Endothelial cell (in vitro differentiated cells): ENCODE measurements around the gene C6orf132. TPM values are rescaled to one million over a fixed set of nuclear protein-coding genes. Genes with fewer than 3 reads are reported as not detected.

Experiments used
- DNase-seq: peaks from one replicate; pipeline ENCODE4 v3.0.0; 2021; ENCODE audit warnings: low spot score
- H3K27ac Mint-ChIP-seq: one replicate; pipeline ENCODE4 v1.8.0; 2021; ENCODE audit warnings: mixed read lengths, inconsistent platforms; ENCODE audit not compliant: unreplicated experiment
- H3K27me3 Mint-ChIP-seq: one replicate; pipeline ENCODE4 v1.8.0; 2021; ENCODE audit warnings: mild to moderate bottlenecking, moderate library complexity, mixed read lengths, inconsistent platforms; ENCODE audit not compliant: unreplicated experiment
- H3K36me3 Mint-ChIP-seq: one replicate; pipeline ENCODE4 v1.8.0; 2021; ENCODE audit warnings: mild to moderate bottlenecking, low read depth, mixed read lengths, inconsistent platforms; ENCODE audit not compliant: unreplicated experiment
- H3K4me1 Mint-ChIP-seq: one replicate; pipeline ENCODE4 v1.8.0; 2021; ENCODE audit warnings: mild to moderate bottlenecking, mixed read lengths, inconsistent platforms; ENCODE audit not compliant: unreplicated experiment
- H3K4me3 Mint-ChIP-seq: one replicate; pipeline ENCODE4 v1.8.0; 2021; ENCODE audit warnings: mild to moderate bottlenecking, mixed read lengths, inconsistent platforms; ENCODE audit not compliant: unreplicated experiment
- H3K9me3 Mint-ChIP-seq: one replicate; pipeline ENCODE4 v1.8.0; 2021; ENCODE audit warnings: mixed read lengths, inconsistent platforms; ENCODE audit not compliant: unreplicated experiment
- long read RNA-seq: library from polyadenylated mRNA; unstranded; transcript quantifications from one replicate; pipeline ENCODE4 v2.0.0, GENCODE V29; 2020; ENCODE audit not compliant: unreplicated experiment
- total RNA-seq: library from RNA; stranded (reverse); fragmentation: NEBNext Ultra II Directional; extraction: Animal tissue kit (Norgen Biotek cat#: 25700); gene quantifications from one replicate; pipeline ENCODE4 v1.2.1, GENCODE V29; 2021; ENCODE audit not compliant: unreplicated experiment
- TF ChIP-seq, protein P1 (sequence below): fragments of 200-600 bp; sonication (generic); IDR thresholded peaks from one replicate; pipeline ENCODE4 v1.5.0; 2021; ENCODE audit warnings: antibody characterized with exemption; ENCODE audit not compliant: unreplicated experiment

The C6orf132 gene, protein sequence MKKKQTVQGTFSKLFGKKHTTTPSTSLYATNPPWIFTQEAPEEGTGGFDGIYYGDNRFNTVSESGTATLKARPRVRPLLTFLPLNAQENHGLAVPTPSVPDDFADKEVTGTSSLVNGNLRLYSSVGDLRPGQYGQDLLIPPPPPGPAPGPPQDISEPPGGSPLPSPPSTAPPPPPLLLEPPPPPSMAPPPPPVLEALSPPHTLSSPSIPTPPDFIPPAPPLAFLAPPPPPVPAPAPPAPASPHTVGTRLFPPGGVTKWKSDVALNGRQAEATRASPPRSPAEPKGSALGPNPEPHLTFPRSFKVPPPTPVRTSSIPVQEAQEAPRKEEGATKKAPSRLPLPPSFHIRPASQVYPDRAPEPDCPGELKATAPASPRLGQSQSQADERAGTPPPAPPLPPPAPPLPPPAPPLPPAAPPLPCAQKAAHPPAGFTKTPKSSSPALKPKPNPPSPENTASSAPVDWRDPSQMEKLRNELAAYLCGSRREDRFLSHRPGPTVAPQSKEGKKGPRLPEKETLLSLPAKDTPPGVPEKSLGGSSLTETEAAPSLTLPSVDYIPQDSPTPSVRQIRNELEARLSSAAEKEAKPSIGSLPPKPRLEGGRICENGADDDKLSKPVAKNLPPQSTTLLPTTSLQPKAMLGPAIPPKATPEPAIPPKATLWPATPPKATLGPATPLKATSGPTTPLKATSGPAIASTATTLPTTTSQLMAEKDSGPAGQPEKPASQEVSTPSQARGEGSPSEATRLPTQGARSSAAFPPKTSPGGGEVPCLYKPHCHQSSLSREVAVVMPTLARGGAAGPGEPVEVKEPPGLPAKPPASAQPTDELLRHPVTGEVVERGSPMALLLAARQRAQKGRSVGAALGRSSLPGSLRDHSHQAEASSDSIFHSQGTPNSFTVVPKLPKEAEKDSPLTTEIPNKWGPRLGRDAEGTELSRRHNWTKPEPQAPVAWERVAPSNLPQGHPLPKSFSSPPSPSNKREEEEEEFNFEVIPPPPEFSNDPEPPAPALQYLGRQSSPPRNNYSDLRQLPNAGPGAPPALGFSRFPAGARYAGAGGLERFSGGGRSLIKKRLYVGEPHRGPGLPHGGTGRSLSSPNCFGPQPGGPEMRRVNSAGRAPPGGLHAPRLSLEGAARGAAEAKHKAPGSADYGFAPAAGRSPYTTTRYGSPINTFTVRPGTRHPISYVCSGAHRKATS
- 0.87 TPM for total RNA-seq
- long read RNA-seq: 0 reads

DNA sequence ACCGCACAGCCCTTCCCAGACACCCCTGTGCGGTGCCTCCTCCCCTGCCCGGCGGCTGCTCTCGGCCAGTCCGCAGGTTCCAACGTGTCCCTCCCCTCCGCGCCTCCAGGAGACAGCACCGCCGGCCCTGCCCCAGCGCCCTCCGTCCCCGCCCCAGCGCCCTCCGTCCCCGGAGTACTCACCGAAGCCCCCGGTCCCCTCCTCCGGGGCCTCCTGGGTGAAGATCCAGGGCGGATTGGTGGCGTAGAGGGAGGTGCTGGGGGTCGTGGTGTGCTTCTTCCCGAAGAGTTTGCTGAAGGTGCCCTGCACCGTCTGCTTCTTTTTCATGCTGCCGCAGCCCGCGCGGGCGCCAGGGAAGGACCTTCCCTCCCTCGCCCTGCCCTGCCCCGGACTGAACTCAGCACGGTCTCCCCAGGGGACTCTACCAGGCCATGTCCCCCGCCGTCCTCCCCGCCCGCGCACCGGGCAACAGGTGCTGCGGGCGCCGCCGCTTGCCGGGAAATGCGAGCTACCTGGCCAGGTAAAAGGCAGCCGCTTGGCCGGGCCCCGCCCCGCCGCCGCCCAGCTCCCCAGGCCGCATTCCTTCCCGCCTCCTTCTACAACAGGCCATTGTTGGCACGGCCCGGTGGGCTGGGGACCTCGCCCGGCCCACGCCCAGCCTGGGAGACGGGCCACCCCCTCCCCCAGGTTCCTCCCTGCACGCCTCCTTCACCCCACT is at the start of gene C6orf132:
C6orf132 (minus strand) TSS at position 503 of the 718 bp plus-strand sequence; CDS start at position 327, 176 bp downstream.
- peak; percentile 48 for DNase-seq
- Mint-ChIP-seq H3K27me3 (peaks cover 10% of the 10 kb centered on the region), H3K36me3 (no peaks in the 10 kb centered on the region), H3K4me3 (peak within 1 kb of the TSS; percentile 79), H3K27ac (no peak within 1 kb of the TSS), H3K9me3 (no peaks in the 10 kb centered on the region), H3K4me1 (peaks cover 18% of the 10 kb centered on the region)
- TF ChIP-seq, protein P1, sequence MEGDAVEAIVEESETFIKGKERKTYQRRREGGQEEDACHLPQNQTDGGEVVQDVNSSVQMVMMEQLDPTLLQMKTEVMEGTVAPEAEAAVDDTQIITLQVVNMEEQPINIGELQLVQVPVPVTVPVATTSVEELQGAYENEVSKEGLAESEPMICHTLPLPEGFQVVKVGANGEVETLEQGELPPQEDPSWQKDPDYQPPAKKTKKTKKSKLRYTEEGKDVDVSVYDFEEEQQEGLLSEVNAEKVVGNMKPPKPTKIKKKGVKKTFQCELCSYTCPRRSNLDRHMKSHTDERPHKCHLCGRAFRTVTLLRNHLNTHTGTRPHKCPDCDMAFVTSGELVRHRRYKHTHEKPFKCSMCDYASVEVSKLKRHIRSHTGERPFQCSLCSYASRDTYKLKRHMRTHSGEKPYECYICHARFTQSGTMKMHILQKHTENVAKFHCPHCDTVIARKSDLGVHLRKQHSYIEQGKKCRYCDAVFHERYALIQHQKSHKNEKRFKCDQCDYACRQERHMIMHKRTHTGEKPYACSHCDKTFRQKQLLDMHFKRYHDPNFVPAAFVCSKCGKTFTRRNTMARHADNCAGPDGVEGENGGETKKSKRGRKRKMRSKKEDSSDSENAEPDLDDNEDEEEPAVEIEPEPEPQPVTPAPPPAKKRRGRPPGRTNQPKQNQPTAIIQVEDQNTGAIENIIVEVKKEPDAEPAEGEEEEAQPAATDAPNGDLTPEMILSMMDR: no peak

DNA sequence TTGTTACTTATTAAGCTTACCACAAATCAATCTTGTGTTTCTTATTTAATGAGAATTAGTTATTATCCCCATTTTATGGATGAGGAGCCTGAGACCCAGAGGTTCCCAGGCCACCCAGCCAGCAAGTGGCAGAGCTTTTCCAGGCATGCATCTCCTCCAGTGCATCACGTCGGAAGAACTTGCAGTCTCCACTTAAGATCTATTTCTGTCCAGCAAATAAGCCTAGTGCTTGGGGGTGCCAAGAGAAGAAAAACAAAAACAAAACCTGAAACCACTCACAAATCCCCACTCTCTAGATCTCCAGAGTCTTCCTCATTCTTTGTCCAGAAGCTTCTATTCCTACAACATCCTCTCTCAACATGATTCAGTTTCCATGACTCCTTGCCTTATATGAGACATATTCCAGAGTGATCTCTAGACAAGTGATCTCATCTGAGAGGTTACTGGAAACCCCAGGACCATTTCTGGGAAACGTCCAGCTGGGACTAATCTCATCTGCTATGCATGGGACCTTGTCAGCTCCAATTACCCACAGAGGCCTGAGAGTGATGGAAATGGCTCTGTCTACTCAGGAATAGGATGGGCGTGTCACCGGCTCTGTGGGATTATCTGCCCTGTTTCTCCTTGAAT is 48.2 kb upstream of the C6orf132 start:
- Mint-ChIP-seq H3K4me1 (no peaks in the 10 kb centered on the region), H3K36me3 (no peaks in the 10 kb centered on the region), H3K27me3 (peaks cover 3% of the 10 kb centered on the region), H3K27ac (no peak overlapping the region), H3K9me3 (no peaks in the 10 kb centered on the region), H3K4me3 (no peak overlapping the region)
- no peak for DNase-seq
- TF ChIP-seq, protein P1: no peak

DNA sequence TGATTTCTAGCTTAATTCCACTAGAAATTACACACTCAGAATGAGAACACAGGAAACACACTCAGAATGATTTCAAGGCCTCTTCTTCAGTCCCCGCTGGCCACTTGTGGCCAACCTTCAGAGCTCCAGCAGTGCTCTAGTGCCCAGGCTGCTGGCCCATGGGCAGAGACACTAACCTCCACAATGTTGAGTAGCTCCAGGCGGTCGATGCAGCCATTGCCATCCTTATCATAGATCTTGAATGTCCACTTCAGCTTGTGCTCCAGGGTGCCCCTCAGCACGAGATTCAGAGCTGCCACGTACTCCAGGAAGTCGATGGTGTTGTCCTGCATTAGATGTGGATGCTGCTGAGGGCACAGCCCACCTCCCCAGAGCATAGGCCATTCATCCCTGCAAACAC is 46.0 kb upstream of the C6orf132 start:
- Mint-ChIP-seq H3K4me3 (no peak overlapping the region), H3K27ac (no peak overlapping the region), H3K36me3 (no peaks in the 10 kb centered on the region), H3K9me3 (no peaks in the 10 kb centered on the region), H3K27me3 (peaks cover 1% of the 10 kb centered on the region), H3K4me1 (no peaks in the 10 kb centered on the region)
- no peak for DNase-seq
- TF ChIP-seq, protein P1: no peak

DNA sequence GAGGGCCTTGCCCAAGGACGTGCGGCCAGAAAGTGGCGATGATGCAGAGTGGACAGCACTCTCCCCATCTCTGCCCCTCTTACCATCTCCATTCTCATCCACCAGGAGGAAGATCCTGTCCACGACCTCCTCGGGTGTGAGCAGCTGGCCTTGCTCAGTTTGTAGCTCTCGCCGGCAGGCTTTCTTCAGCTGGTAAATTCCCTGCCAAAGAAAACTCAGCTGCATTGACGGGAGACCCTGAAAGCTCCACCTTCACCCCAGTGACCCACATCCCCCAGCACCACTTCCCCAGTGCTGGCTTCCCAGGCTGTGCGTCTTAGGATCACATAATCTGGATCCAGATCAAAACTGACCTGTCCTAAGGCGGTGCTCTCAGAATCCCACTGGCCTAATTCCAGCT is 43.2 kb upstream of the C6orf132 start:
- Mint-ChIP-seq H3K4me3 (no peak overlapping the region), H3K4me1 (no peaks in the 10 kb centered on the region), H3K9me3 (no peaks in the 10 kb centered on the region), H3K27me3 (peaks cover 1% of the 10 kb centered on the region), H3K27ac (no peak overlapping the region), H3K36me3 (no peaks in the 10 kb centered on the region)
- TF ChIP-seq, protein P1: no peak
- no peak for DNase-seq
